Lower lobe of right lung (tissue), 2 donors: ENCODE data around the gene CARNS1. TPM values are rescaled to one million over a fixed set of nuclear protein-coding genes. Genes with fewer than 3 reads are reported as not detected.

ENCODE experiments used
- ATAC-seq, 2 donors: fragments of 200-7000 bp; cut with Tn5 transposase; one replicate each; pipeline ENCODE4 v1.9.1; 2020 to 2022; ENCODE audit warnings: mild to moderate bottlenecking in 2 of 2, moderate library complexity in 2 of 2
- DNase-seq: peaks from one replicate; pipeline ENCODE4 v3.0.0-alpha.2; 2020
- H3K27ac ChIP-seq: fragments of 200-600 bp; one replicate; pipeline ENCODE4 v1.8.0; 2022
- H3K27me3 ChIP-seq: fragments of 200-600 bp; one replicate; pipeline ENCODE4 v1.8.0; 2022; ENCODE audit warnings: low read depth
- H3K36me3 ChIP-seq: fragments of 200-600 bp; one replicate; pipeline ENCODE4 v1.8.0; 2022; ENCODE audit warnings: mild to moderate bottlenecking
- H3K4me1 ChIP-seq: fragments of 200-600 bp; one replicate; pipeline ENCODE4 v1.8.0; 2022
- H3K4me3 ChIP-seq: fragments of 200-600 bp; one replicate; pipeline ENCODE4 v1.8.0; 2022; ENCODE audit warnings: mild to moderate bottlenecking
- H3K9me3 ChIP-seq: fragments of 200-600 bp; one replicate; pipeline ENCODE4 v1.8.0; 2022
- intact Hi-C: fragments of 100-400 bp; cut with DNase I; formaldehyde crosslinking; loops from one replicate; pipeline ENCODE4 v1.11.0; 2022
- total RNA-seq: library from RNA; stranded (reverse); fragmentation: NEBNext Ultra II Directional; extraction: Animal tissue kit (Norgen Biotek cat#: 25700); gene quantifications from one replicate; pipeline ENCODE4 v1.2.1, GENCODE V29; 2021
- TF ChIP-seq, protein P1 (sequence below): fragments of 200-600 bp; IDR thresholded peaks from one replicate; pipeline ENCODE4 v1.8.0; 2022; ENCODE audit warnings: antibody characterized with exemption, mild to moderate bottlenecking
- donor health status: DM: no; HTN: yes; CAD: no; lungs with severe emphysema.

CARNS1 gene
- total RNA-seq, 1 donor from 2014 or later = 0.71 TPM

DNA sequence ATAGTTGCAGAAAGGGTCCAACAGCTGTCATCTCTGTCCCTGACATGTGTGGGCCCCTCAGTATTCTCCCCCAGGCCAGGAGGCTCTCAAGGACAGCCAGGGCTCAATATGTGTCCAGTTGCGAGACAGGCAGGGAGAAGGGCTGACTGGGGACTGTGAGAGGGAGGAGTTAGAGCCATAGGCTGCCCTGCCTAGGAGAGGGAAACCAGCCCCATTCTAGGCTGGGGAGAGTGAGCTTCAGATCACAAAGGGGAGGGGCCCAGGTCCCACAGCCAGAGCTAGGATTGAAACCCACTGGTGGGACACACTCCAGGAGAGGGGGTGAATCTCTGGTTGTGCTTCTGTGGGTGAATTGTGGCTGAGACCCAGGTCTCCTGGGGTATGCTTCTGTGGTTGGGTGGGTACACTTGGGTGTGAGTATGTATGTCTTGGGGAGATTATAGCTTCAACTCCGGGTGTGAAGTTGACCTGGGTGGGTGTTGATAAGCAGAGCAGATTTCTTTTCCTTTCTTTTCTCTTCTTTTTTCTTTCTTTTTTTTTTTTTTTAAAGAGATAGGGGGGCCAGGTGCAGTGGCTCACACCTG is 2.1 kb upstream of the CARNS1 start:
- Histone ChIP-seq H3K27ac (no peak overlapping the region), H3K4me1 (peaks cover 38% of the 10 kb centered on the region), H3K4me3 (no peak overlapping the region), H3K27me3 (no peaks in the 10 kb centered on the region), H3K9me3 (no peaks in the 10 kb centered on the region), H3K36me3 (no peaks in the 10 kb centered on the region)
- DNase-seq (no peak), ATAC-seq (no peak)
- TF ChIP-seq, protein P1, sequence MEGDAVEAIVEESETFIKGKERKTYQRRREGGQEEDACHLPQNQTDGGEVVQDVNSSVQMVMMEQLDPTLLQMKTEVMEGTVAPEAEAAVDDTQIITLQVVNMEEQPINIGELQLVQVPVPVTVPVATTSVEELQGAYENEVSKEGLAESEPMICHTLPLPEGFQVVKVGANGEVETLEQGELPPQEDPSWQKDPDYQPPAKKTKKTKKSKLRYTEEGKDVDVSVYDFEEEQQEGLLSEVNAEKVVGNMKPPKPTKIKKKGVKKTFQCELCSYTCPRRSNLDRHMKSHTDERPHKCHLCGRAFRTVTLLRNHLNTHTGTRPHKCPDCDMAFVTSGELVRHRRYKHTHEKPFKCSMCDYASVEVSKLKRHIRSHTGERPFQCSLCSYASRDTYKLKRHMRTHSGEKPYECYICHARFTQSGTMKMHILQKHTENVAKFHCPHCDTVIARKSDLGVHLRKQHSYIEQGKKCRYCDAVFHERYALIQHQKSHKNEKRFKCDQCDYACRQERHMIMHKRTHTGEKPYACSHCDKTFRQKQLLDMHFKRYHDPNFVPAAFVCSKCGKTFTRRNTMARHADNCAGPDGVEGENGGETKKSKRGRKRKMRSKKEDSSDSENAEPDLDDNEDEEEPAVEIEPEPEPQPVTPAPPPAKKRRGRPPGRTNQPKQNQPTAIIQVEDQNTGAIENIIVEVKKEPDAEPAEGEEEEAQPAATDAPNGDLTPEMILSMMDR = no peak
- intact Hi-C loops = no loop called here

DNA sequence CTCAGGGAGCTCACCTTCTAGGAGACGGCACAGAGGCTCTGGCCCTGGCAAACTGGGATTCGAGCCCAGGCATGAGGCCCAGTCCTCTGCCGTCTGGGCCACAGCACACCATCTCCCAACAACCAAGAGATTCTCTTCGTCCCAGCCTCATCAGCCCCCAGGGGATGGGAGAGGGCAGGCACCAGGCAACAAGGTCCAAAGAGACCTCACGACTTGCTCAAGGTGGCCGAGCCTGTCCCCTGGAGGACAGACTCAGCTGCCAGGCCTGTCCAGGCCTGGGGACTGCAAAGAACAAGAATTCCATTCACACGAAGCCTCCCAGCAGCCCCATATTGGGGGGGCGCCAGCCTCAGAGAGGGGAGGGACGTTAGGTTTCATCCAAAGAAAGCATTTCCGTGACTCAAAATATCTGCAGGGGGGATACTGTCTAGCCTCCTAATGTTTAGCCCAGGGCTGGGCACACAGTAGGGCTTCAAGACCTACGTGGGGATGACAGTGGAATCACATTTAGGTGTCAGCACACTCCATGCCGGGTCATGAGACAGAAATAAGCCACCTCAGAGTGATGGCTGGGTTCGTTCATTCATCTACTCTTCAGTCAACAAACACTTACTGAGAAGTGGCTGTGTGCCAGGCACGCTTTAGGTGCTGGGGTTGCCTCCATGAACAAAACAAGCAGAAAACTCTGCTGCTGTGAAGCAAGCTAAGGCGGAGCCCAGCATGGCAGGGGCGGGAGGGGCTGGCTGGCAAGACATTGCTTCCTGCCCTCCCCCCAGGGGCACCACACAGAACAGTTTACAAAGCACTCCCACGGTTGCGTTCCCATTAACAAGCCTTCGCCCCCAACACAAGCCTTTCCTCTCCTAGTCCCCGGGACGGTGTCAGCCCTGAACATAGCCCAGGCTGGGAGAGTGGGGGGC is 1.2 kb downstream of the CARNS1 start:
- ATAC-seq = no peak
- Histone ChIP-seq H3K4me1 (peaks cover 55% of the 10 kb centered on the region), H3K27ac (peak overlapping the region; percentile 62), H3K27me3 (no peaks in the 10 kb centered on the region), H3K4me3 (no peak overlapping the region), H3K36me3 (no peaks in the 10 kb centered on the region), H3K9me3 (no peaks in the 10 kb centered on the region)
- TF ChIP-seq, protein P1 = no peak
- peak; percentile 69 for DNase-seq
- intact Hi-C loops = no loop called here

DNA sequence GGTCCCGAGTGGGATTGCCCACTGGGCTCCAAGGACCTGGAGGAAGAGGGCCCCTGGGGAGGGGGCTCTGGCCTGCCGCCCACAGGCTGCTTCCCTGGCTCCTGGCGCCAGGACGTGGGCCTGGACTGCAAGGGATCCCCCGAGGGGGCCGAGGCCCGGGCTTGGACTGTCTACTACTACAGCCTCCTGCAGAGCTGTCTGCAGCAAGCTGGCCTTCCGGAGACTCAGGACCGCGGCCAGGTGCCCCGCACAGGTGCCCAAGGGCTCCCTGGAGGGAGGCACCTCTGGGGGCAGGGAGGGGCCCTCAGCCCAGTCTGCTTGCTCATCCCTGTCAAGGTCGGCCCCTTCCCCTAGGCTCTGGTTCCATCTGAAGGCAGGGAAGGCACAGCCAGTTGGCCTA is 1.9 kb downstream of the CARNS1 start:
- Histone ChIP-seq H3K27ac (peak overlapping the region; percentile 62), H3K9me3 (no peaks in the 10 kb centered on the region), H3K27me3 (no peaks in the 10 kb centered on the region), H3K4me1 (peaks cover 55% of the 10 kb centered on the region), H3K4me3 (no peak overlapping the region), H3K36me3 (no peaks in the 10 kb centered on the region)
- DNase-seq = no peak
- TF ChIP-seq, protein P1 = no peak
- no peak for ATAC-seq
- intact Hi-C loops = no loop called here

DNA sequence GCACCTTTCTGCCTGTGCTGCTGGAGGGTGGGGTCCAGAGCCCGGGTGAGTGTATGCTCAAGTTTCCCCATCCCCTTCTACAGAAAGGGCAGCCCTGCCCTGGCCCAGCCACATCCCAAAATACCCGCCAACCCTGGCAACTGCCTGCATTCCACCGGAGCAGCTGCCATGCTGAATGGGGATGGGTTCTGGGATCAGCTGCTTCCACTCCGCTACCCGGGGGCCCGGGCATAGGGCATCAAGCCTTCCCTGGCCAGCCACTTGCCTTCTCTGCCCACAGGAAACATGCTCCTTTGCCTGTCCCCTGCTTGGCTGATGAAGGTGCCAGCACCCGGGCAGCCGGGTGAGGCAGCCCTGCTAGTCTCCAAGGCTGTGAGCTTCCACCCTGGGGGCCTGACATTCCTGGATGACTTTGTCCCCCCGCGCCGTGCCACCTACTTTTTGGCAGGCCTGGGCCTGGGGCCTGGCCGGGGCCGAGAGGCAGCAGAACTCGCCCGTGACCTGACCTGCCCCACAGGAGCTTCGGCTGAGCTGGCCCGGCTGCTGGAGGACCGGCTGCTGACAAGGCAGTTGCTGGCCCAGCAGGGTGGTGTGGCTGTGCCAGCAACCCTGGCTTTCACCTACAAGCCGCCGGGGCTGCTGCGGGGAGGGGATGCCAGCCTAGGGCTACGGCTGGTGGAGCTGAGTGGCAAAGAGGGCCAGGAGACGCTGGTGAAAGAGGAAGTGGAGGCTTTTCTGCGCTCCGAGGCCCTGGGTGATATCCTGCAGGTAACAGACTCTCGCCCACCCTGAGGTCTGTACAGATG is 3.2 kb downstream of the CARNS1 start:
- no peaks in the 10 kb centered on the region for H3K36me3 ChIP-seq
- H3K4me1 ChIP-seq = peaks cover 55% of the 10 kb centered on the region
- DNase-seq (no peak), ATAC-seq (no peak)
- no peaks in the 10 kb centered on the region for H3K27me3 ChIP-seq
- no peak overlapping the region for H3K27ac ChIP-seq
- no peaks in the 10 kb centered on the region for H3K9me3 ChIP-seq
- TF ChIP-seq, protein P1 = no peak
- intact Hi-C loops = no loop called here
- no peak overlapping the region for H3K4me3 ChIP-seq

DNA sequence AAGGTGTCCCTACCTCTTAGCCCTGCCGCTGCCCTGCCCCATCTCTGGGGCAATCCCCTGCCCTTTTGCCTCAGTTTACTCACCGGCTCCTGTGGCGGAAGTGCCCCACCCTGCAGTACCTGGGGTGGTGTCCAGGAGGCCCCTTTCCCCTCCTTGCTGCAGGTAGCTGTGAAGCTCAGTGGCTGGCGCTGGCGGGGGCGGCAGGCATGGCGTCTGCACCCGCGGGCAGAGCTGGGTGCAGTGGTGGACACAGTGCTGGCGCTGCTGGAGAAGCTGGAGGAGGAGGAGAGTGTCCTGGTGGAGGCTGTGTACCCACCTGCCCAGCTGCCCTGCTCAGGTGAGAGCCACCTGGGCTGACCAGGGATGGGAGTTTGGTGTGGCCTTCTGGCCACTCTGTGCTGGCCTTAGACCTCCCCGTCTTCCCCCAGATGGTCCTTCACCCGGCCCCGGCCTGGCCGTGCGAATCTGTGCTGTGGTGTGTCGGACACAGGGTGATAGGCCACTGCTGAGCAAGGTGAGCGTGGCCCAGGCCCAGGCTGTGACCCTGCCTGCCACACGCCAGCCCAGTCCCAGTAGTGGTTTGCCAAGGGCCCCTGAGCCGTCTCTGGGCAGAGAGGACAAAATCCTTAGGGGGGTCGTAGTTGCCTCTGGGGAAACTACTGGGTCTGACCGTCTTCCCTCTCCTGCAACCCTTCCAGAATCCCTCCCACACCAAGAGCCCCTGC is 4.0 kb downstream of the CARNS1 start:
- Histone ChIP-seq H3K9me3 (no peaks in the 10 kb centered on the region), H3K4me3 (no peak overlapping the region), H3K27me3 (no peaks in the 10 kb centered on the region), H3K27ac (peak overlapping the region; percentile 91), H3K4me1 (peaks cover 55% of the 10 kb centered on the region), H3K36me3 (no peaks in the 10 kb centered on the region)
- ATAC-seq = no peak
- no peak for DNase-seq
- TF ChIP-seq, protein P1 = no peak
- intact Hi-C loops = no loop called here
